Brain pericyte (primary cell): ENCODE data around the gene MRPL22.
"Not testable (repeated sequence)": the region's sequence is repeated elsewhere in the genome, so short reads cannot be mapped to it uniquely, and the experiment has no call there.

Experiments
- DNase-seq: peaks from one replicate; pipeline ENCODE4 v3.0.0-alpha.2; 2012; ENCODE audit warnings: low read depth, low spot score

The MRPL22 gene

DNA sequence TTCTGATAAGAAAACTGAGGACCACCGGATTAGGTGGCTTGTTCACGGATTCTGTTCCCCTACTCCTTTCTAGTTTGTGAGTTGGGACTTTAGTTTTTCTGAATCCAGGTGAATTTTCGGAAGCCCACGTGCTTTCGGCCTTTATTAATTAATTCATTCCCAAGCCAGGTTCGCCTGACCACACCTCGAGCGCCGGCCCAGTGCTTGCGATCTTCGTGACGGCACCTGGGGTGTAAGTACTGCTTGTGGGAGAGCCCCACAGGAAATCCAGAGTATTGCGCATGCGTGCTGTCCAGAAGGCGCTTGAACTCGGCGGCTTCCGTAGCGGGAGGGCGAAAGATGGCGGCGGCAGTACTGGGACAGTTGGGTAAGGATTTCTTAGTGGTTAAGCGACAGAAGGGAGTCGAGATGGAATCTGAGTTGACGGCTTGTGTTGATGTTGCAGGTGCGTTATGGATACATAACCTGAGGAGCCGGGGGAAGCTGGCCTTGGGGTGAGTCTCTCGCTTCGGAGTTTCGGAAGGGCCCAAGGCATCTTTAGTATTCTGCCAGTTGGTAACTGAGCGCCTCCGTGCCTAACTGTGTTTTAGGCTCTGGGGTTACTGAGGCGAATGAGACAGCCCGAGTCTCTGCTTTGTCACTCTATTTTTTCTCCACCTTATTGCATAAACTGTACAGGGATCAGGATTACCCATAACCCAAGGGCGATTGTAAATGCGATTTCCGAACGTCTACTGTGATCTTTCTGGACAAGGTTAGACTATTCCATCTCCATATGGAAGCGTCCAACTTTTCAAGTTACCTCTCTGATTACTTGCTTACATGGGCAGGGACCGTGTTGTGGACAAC is at the start of gene MRPL22:
Gene MRPL22 (plus strand): TSS at position 302 of the 849 bp plus-strand sequence. CDS start 38 bp downstream, at position 340.
- peak; percentile 75 for DNase-seq

DNA sequence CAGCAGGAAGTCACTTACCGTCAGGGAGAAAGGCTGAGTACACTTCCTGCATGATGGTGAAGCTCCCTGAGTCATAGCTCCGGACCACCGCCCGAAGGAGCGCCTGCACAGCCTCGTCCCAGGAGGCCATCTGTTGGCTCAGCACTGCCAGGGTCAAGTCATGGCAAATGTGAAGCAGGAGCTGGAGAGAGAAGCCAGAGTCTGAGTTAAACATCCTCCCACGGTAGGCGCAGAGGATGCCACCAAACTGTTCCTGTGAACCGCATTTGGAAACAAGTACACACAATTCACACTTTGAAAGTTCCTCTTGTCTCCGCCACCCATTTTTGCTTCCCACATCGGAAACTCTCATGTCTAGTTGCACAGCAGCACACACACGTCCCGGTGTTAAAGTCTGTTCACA is 48.5 kb upstream of the MRPL22 start:
- no peak for DNase-seq

DNA sequence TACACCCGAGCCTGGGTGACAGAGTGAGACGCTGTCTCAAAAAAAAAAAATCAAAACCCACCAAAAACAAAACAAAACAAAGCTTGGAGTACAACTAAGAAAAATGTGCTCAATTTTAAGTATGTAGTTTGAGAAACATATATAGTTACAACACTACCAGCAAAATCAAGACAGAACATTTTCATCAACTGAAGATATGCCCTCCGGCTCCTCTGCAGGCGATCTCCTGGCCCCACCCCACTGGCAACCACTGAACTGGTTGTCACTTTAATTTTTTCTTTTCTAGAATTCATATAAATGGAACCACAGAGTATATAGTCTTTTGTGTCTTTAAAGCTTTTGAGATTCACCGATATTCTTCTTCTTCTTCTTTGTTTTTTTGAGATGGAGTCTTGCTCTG is 47.5 kb upstream of the MRPL22 start:
- no peak for DNase-seq

DNA sequence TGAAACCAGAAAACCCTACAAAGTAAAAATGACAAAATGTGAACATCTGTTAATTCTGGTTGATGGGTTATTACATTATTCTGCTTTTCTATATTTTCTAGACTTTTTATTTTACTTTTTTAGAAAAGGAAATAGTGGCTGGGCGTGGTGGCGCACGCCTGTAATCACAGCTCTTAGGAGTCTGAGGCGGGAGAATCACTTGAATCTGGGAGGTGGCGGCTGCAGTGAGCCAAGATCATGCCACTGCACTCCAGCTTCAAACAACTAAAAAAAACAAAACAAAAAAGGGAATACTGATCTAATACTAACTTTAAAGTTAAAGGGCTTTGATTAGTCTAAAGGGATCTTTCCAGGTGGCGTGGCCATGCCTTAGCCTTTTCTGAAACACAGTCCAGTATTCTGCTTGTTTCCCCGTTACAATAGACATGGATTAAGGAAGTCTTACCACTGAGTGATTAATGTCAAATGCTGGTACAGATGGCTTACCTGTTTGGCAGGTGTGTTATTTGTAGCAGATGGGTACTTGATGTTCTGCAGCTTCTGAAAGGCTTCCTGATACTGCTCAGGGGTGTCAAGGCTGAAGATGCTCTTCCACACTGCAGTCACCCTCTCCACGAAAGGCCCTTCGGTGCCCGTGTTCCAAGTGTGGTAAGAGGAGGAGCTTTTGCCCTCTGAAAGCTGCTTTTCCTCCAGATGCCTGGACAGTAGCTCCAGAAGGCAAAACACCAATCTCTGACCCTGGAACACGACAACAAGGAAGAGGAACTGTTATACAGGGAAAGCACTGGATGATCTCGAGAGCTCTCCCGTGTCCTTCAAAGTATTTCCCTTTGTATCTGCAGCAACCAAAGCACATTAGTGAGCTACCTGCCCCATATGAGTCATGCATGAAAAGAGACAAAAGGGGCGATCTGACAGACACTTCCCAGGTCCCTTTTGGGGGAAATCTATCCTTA is 45.0 kb upstream of the MRPL22 start:
- no peak for DNase-seq

DNA sequence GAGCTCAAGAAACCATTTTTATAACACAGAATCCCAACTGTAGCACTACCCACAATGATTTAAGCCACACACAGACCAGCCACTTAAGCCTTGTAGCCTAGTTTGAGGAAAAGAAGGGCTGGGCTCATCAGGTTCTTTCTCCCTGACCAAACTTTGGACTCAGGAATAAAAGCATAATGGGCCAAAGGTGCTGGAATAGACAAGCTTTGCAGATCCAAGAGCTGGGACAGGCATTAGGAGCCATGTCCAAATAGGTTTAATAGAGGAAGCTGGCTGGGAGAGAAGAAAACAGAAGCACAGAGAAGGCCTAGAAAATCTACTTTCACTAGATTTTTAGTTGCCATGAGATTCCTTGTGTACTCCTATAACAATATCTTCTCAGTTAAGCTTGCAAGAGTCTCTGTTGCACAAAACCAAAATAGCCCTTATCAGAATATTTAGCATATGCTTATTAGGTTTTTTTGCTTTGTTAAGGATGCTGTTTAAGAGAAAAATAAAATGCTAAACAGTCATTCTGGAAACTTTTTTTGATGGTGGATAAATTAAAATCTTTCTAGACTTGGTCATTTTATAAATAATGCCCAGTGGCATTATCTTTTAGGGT is 44.2 kb upstream of the MRPL22 start:
- DNase-seq = no peak

DNA sequence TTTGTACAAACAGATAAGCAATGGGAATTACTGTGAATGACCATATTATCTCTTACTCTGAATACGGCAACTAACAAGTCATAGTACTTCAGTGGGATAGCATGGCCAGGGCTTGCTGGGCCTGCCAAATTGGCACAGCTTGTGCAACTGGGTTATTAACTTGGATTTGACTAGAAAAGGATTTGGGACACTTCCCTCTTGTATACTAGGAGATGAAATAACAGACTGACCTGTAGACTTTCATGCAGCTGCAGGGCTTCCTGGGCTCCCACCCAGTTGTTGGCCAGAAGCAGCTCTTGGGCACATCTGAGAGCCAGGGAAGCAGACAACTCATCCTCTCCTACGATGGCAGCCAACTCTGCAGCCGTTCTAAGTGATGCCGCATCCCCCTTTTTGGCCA is 42.7 kb upstream of the MRPL22 start:
- DNase-seq = no peak

DNA sequence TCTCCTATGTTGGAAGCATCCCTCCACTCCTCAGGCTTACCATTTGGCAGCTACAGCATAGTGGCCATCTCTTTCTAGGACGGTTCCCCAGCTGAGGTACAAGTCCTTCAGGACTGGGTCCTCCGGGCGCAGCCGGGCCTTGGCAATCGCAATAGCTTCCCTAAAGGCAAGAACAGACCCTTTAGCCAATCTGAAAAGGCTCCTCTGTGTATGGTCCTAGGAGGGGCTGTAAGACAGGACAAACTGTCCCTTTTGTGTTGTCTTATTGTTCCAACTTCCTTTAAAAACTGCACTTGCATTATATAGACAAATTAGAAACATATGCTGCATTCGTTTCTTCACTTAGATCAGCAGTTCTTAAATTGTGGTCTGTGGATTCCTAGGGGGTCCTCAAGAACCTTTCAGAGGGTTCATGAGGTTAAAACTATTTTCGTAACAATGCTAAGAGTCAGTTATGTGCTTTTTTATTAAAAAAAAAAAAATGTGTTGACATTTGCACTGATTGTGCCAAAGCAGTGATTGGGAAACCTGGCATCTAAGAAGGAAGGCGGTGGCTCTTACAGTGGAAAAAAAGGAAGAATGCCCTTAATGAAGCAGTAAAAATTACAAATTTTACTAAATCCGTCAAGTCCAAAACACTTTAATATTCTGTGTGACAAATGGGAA is 41.6 kb upstream of the MRPL22 start:
- DNase-seq = peak; percentile 54

DNA sequence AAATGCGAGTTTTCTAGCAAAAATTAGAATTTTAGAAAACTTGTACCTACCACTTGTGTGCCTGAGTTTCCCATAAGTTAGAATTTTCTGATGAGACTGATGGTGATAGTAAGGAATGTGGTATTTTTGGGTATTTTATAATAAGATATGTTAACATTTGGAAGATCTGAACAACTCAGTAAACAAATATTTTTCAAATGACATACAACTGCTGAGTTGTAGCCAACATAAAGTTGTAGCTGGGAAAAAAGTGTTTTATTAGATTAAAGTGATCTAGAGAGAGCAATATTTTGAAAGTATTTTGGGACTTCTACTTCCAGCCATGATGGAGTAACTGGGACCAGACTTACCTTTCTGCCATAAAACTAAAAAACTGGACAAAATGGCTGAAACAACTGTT is 40.8 kb upstream of the MRPL22 start:
- DNase-seq = no peak

DNA sequence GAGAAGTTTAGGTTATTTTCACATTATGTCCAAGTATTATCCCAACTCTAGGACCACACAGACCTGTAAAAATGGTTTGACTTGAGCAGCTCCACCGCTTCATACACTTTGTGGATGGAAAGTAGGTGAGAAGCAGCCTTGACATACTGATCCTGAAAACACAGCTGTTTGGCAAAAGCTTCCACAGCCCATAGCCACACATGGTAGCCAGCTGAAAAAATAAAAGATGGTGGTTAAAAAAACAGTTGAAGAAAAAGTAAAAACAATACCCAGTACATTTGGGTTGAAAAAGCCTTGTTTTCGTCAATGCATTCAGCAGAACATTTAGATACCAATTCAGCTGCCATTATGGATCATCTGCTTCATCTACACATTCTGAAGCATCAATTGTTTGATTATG is 39.6 kb upstream of the MRPL22 start:
- peak; percentile 90 for DNase-seq

DNA sequence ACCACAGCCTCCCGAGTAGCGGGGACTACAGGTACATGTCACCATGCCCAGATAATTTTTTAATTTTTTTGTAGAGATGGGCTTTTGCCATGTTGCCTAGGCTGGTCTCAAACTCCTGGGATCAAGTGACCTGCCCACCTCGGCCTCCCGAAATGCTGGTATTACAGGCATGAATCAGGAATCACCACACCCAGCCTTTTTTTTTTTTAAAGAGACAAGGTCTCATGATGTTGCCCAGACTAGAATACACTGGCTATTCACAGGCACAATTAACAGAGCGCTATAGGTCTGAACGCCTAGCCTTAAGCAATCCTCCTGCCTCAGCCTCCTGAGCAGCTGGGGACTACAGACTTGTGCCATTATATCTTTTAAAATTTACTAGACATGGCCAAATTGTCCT is 39.0 kb upstream of the MRPL22 start:
- no peak for DNase-seq

DNA sequence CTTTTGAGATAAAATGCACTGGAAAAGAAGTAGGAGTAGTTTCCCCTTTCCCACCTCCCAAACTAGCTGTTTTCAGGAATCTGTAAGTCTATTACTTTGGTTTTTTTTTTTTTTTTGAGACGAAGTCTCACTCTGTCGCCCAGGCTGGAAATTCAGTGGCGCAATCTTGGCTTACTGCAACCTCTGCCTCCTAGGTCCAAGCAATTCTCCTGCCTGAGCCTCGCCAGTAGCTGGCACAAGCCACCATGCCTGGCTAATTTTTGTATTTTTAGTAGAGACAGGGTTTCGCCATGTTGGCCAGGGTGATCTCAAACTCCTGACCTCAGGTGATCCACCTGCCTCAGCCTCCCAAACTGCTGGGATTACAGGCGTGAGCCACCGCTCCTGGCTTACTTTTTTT is 35.3 kb upstream of the MRPL22 start:
- not testable (repeated sequence) for DNase-seq

DNA sequence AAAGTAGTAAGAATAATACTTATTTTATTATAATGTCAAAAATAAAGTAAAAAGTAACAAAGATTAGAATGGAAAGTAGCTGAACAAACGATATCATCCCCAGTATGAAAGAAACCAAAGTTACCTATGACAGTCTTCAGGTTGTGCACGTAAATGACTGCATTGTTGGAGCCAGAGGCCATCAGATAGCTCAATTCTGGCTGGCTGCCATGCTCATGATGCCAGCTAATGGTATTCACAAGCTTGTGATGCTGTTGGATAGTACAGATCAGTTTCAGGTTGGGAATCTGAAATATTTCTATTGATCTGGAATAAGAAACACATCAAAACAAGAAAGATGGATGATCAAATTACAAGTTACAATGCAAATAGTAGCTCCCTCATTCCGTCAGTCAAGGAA is 24.0 kb upstream of the MRPL22 start:
- DNase-seq = no peak

DNA sequence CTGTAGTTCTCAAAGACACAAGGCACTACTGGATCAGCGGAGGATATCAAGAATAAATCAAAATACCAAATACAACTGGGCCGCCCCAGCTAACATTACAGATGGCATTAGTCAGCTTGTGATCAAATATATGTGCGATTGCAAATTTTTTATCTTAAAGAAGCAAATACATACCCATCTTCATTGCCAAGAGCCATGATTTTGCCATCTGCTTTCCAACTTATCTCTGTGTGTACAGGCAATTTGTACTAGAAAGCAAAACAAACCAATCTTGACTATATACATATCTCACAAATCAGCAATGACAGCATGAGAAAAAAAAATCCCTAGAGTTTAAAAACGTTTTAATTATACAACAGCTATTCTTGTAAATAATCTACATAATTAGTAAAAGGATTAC is 23.1 kb upstream of the MRPL22 start:
- no peak for DNase-seq

DNA sequence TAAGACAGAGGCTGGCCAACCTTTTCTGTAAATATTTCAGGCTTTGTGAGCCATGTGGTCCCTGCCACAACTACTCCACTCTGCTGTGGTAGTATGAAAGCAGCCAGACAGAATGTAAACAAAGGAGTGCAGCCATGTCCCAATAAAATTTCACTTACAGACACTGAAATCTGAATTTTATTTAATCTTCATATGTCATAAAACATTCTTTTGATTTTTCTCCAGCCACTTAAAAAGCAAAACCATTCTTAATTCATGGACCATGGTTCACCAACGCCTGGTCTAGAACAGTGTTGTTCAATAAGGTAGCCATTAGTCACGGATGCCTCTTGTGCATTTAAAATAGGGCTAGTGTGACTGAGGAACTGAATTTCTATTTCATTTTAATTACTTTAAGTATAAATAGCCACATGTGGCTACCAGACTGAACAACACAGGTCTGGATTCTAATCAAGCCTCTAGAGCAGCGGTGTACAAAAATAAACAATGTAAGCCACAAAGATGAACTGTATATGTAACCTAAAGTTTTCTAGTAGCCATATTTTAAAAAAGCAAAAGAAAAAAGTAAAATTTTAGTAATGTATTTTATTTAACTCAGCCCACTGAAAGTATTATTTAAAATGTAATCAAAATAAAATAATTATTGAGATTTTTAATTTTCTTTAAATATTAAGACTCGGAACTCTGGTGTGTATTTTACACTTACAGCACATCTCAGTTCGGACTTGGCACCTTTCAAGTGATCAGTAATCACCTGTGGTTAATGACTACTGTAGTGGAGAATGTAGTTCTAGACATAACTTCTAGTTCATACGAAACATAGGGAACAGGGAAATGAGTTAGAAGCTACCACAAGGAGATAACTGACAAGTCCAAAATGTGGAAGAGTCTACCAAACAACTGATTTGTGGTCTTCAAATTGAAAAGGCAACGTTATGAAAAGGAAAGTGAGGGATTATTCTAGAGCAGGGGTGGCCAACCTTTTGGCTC is 17.1 kb upstream of the MRPL22 start:
- no peak for DNase-seq

DNA sequence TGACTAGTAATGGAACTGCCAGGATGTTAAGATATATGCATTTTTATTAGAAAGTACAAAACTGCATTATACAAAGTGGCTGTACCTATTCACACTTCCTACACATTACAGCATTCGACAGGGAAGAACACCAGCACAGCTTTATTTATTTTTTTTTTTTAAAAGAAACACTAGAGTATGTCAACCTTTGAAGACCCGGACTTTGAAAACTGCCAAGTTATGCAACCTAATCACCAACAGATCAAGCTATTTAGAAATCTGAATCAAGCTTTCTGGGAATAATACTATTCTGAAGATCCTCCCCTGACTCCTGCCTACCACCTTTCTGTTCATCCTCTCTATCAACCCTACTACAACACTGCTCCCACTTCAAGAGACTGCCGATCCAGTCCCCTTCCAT is 7.3 kb upstream of the MRPL22 start:
- DNase-seq = no peak

DNA sequence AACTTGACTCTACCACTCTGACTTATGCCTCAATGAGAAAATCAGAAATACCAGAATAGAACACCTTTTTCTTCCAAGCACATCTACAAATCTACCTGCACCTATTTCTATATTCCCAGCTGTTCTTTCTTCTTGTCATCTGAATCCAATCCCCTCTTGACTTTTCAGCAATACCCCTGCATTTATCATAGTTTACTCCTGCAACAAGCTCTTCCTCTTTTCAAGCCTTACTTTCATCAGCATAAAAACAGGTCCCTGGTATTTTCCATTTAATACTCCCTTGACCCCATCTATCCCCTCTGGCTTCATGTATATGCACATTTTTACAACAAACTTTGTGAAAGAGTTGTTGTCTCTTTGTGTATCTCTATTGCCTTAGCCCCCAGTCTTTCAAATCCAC is 6.0 kb upstream of the MRPL22 start:
- no peak for DNase-seq

DNA sequence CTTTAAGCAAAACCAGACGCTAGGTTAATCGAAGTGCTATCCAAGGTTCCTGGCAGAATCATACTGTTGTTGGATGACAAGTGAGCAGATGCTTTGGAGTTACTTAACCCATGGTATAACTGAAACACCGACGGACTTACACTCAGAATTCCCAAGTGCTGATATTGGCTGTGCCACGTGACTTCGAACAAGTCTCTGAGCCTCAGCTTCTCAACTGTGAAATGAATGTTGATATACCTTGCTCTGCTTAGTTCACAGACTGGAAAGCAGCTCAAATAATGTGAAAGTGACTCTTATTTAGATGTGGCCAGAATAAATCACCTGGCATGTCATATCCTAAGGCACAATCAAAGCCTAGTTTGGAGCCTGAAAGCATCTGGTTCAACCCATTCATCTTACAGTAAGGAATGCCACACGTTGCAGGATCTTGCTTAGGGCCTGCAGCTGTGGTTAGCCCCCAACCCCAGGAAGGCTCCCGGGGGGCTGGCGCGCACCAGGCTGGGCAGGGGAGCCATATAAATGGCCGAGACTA is 3.6 kb upstream of the MRPL22 start:
- DNase-seq = no peak

DNA sequence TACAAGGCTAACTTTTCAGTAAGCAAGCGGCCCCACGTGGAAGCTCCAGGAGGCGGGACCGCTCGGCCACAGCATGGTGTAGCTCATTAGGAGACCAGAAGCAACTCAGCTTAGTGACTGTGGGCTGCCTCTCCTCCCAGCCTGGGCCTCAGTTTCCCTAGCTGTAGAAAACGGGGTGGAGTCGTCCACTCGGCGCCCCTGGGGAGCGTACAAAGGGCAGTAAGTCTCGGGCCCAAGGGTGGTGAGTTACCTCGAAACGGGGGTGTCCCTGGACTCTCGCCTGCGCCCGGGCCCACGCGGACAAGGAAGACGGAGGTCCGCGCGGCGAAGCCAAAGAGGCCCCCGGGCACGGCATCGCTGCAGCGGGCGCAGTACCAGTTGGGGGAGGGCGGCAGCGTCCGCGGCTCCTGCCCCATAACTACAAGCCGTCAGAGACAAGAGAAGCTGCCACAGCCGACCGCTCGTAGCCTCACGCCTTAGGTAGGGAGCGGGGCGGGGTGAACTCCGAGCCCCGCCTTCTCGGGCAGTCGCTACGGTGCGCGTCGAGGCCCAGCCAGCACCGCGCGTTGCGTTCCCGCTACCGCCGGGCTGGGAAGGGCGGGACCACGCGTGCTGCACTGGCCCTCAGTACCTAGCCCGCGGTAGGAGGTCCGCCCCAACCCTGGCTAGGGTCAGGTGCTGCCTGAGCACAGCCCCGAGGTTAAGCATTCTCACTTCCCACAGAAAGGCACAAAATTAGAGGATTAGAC is 3.0 kb upstream of the MRPL22 start, which contains the start of gene GEMIN5:
Gene GEMIN5 (minus strand): TSS at position 494 of the 749 bp plus-strand sequence. CDS start 78 bp downstream, at position 416.
- peak; percentile 47 for DNase-seq

DNA sequence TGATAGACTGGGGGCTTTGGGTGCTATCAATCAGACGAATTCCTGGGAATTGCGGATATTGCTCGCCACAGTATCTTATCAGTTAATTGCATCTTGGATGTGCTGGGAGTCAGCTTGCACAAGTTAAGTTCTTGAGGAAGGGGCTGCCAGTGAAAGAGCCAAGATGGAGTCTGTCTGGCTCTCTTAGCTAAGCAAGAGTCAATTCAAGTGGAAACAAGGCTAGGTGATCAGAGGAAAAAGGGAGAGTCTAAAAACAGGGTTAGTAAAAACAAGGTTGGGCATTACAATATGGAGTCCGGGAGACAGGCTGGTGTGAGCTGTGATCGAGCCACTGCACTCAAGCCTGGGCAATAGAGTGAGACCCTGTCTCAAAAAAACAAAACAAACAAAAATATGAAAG is 1.5 kb upstream of the MRPL22 start:
- not testable (repeated sequence) for DNase-seq
